ENCODE data around the gene SELENOV. TPM values are rescaled to one million over a fixed set of nuclear protein-coding genes. Genes with fewer than 3 reads are reported as not detected.
"Not testable (repeated sequence)": the region's sequence is repeated elsewhere in the genome, so short reads cannot be mapped to it uniquely, and the experiment has no call there.

SELENOV gene
- not detected in 2 replicates for total RNA-seq

GRCh38 chr19:39514840-39515550 is at the start of gene SELENOV:
SELENOV (plus strand) TSS chr19:39515139; CDS start chr19:39515213, 74 bp downstream.
- no peak for DNase-seq (ENCODE audit: low read depth in 2 of 2)

GRCh38 chr19:39465956-39466747 is 48.8 kb upstream of the SELENOV start:
- DNase-seq (ENCODE audit: low read depth in 2 of 2) = no peak

GRCh38 chr19:39467941-39468340 is 47.0 kb upstream of the SELENOV start:
- no peak for DNase-seq (ENCODE audit: low read depth in 2 of 2)

- DNase-seq (ENCODE audit: low read depth in 2 of 2) = no peak
Measured at GRCh38 chr19:39469036-39469435, 45.9 kb upstream of the SELENOV start.

- DNase-seq (ENCODE audit: low read depth in 2 of 2) = no peak
Measured at GRCh38 chr19:39469567-39469966, 45.4 kb upstream of the SELENOV start.

- no peak for DNase-seq (ENCODE audit: low read depth in 2 of 2)
Measured at GRCh38 chr19:39470724-39471339, 44.1 kb upstream of the SELENOV start.

GRCh38 chr19:39471756-39472536 is 43.0 kb upstream of the SELENOV start:
- DNase-seq (ENCODE audit: low read depth in 2 of 2) = no peak

GRCh38 chr19:39472746-39473442 is 42.0 kb upstream of the SELENOV start:
- DNase-seq (ENCODE audit: low read depth in 2 of 2) = no peak

- no peak for DNase-seq (ENCODE audit: low read depth in 2 of 2)
Measured at GRCh38 chr19:39473443-39473960, 41.4 kb upstream of the SELENOV start.

GRCh38 chr19:39474139-39474620 is 40.8 kb upstream of the SELENOV start:
- peak; percentile 22 to 62 for DNase-seq (ENCODE audit: low read depth in 2 of 2)

GRCh38 chr19:39475748-39476147 is 39.2 kb upstream of the SELENOV start:
- DNase-seq (ENCODE audit: low read depth in 2 of 2) = no peak

- DNase-seq (ENCODE audit: low read depth in 2 of 2) = not testable (repeated sequence)
Measured at GRCh38 chr19:39479319-39479801, 35.6 kb upstream of the SELENOV start.

GRCh38 chr19:39479916-39480315 is 35.0 kb upstream of the SELENOV start:
- no peak for DNase-seq (ENCODE audit: low read depth in 2 of 2)

GRCh38 chr19:39480337-39481228 is 34.4 kb upstream of the SELENOV start, which contains the start of gene TIMM50:
TIMM50 (plus strand) TSS chr19:39480838; CDS start chr19:39480854, 16 bp downstream.
- DNase-seq (ENCODE audit: low read depth in 2 of 2) = peak; percentile 81 to 95

- DNase-seq (ENCODE audit: low read depth in 2 of 2) = no peak
Measured at GRCh38 chr19:39481229-39481545, 33.8 kb upstream of the SELENOV start.

- no peak for DNase-seq (ENCODE audit: low read depth in 2 of 2)
Measured at GRCh38 chr19:39481676-39482075, 33.3 kb upstream of the SELENOV start.

GRCh38 chr19:39483141-39483540 is 31.8 kb upstream of the SELENOV start:
- no peak for DNase-seq (ENCODE audit: low read depth in 2 of 2)

- DNase-seq (ENCODE audit: low read depth in 2 of 2) = no peak
Measured at GRCh38 chr19:39489756-39490155, 25.2 kb upstream of the SELENOV start.

GRCh38 chr19:39492225-39492624 is 22.7 kb upstream of the SELENOV start:
- no peak for DNase-seq (ENCODE audit: low read depth in 2 of 2)
